DND-41 (cell line): ENCODE measurements around the gene ULK2.

ENCODE experiments used
- CTCF ChIP-seq: IDR thresholded peaks from 2 replicates; pipeline ENCODE4 v1.5.1; 2012; ENCODE audit warnings: borderline replicate concordance, low read length, moderate library complexity, mild to moderate bottlenecking; ENCODE audit not compliant: poor library complexity, severe bottlenecking; ENCODE audit errors: extremely low read depth
- EZH2 ChIP-seq: IDR thresholded peaks from 3 replicates; pipeline ENCODE4 v1.6.1; 2012; ENCODE audit warnings: borderline replicate concordance, low read depth, mild to moderate bottlenecking, moderate library complexity, low read length, inconsistent platforms; ENCODE audit not compliant: severe bottlenecking

- no peak for TF ChIP-seq CTCF
- TF ChIP-seq EZH2: no peak
Measured at GRCh38 chr17:19743101-19744100, 124.3 kb downstream of the ULK2 start.
